C1 segment of cervical spinal cord (tissue), 14 donors: ENCODE data around the gene NHLH1.

Experiments
- DNase-seq, 14 donors: peaks; one replicate each; lab custom pipeline; 2025; lab: John Stamatoyannopoulos, UW

The NHLH1 gene

GRCh38 chr1:160411271-160412027 is 44.6 kb downstream of the NHLH1 start:
- peak in 4 of 14 donors; percentile 27 to 57 (median 56) for DNase-seq

DNA sequence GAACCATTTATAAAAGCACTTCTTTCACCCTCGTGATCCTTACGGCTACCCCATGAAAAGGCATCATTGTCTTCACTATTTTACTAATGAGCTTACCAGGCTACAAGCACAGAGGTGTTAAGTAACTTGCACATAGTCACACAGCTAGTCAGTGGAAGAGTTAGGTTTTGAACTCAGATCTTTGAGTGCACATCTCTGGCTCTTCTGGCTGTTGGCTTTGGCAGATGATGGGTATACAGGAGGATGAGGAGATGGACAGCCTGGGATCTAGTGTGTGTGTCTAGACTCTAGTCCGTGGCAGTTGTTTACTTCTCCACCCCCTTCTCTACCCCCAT is 45.1 kb downstream of the NHLH1 start:
- DNase-seq: no peak

DNA sequence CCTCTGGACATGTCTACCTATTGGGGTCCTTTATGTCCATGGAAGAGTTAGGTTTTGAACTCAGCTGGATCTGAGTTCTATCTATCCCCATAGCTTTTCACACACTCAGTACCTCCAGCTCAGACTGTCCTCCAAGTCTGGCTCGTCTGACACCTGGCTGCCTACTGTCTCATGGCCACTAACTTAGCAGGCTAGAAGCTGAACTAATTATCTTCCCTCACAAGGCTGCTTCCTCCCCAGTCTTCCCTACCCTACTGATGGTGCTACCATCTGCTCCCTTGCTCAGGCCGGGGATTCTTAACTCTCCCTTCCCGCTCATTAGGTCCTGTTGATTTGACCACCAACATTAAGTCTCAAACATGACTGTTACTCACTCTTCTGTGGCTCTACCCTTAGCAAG is 46.8 kb downstream of the NHLH1 start:
- DNase-seq: no peak

DNA sequence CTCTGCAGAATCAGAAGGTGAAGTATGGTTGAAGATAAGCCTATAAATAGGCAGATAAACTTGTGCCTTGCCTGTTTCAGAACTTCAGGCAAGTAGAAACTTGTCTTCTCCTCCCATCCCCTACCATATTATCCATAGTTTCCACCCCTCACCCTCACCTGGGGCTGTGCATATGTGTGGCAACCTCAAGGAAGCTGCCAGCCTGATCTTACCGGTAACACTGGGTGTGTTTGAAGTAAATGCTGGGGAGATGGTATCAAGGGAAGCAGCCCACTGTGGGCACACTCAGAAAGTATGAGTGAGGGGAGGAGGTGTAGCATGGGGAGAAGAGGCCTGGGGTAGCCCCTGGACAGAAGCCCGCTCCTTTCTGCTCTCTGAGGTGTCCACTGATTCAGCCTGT is 48.0 kb downstream of the NHLH1 start:
- DNase-seq: no peak

GRCh38 chr1:160415696-160416290 is 48.9 kb downstream of the NHLH1 start:
- no peak for DNase-seq

GRCh38 chr1:160416369-160416768 is 49.5 kb downstream of the NHLH1 start:
- DNase-seq: no peak

DNA sequence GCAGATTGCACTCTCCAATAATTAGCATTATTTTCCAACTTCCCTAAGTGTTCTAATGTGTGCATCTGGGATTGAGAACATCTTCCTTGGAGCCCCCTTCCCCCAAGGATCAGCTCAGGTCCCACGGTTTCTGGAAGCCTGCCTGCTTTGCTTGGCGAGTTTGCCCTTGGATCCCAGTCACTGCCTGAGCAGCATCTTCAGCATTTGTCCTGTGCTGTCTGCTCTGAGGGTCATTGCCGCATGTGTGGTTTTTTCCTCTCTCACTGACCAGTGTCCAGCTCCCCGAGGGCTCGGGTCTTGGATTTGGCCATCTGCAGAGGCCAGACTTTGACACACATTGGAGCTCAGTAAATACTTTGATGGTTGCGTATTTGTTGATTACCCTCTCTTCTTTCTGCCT is 51.6 kb downstream of the NHLH1 start:
- DNase-seq: no peak

DNA sequence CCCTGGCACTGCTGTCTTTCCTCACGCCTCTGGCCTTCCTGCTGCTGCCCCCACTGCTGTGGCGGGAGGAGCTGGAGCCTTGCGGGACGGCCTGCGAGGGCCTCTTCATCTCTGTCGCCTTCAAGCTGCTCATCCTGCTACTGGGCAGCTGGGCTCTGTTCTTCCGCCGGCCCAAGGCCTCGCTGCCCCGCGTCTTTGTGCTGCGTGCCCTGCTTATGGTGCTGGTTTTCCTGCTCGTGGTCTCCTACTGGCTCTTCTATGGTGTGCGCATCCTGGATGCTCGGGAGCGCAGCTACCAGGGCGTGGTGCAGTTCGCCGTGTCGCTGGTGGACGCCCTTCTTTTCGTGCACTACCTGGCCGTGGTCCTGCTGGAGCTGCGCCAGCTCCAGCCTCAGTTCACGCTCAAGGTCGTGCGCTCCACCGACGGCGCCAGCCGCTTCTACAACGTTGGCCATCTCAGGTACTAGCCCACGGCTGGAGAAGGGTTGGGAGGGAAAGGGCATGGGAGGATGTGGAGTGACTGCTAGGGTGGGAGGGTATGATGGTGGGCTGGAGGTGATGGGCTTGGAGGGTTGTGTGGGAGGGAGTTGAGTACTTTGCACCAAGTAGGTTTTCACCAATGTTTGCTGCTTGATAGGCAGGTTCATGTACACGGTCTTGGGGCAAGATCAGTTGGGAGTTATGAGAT is 52.4 kb downstream of the NHLH1 start:
- DNase-seq: no peak

DNA sequence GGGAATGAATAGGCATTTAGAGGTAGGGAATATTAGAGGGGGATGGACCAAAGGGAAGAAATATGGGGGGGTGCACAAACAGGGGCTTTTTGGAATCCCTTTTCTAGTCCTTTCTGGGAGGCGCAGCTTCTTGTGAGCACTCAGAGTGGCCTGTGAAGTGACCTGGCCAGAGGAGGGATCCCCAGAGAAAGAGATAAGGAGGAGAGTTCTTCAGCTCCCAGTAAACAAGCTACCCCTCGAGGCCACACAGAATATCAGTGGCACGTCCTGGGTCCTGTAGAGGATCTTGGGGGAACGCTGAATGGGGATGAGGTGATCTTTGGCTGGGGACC is 52.9 kb downstream of the NHLH1 start:
- DNase-seq: no peak

DNA sequence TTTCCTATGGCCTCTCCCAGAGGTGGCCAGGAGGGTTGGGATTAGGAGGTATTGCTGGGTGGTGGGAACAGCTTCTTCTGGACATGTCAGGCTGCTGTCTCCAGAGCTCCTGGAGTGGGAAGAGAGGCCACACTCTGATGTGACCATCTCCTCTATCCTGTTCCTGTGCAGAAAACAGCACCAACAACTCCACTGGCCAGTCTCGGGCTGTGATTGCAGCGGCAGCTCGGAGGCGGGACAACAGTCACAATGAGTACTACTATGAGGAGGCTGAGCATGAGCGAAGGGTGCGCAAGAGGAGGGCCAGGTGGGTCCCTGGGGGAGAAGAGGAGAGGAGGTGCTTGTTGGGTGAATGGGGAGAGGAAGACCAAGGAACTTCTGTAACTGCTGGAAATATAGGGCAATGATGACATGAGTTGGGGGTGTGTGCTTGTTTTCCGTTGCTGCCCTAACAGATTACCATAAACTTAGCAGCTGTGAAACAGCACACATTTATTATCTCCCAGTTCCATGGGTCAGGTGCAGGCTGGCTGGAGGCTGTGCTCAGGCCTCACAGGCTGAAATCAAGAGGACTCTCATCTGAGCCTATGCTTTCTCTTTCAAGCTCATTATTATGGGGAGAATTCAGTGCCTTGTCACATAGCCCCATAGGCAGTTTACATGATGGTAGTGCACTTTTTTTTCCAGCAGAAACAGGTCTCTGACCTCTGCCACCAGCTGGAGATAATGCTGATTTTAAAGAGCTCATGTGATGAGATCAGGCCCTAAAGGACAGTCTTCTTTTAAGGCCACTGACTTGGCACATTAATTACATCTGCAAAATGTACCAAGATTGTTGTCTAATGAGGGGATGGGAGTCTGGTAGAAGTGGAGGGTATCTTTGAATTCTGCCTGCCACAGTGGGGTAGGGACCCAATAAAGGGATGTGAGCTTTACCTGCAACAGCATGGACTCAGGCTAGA is 54.3 kb downstream of the NHLH1 start:
- DNase-seq: no peak

- no peak for DNase-seq
Measured at GRCh38 chr1:160421881-160422280, 55.0 kb downstream of the NHLH1 start.
